Measurements from ENCODE around the gene MAP2K5.
A peak's percentile ranks its signal among the peaks of the same experiment; 100 is the strongest.

Gene MAP2K5

GRCh38 chr15:67841513-67841762 is 298.9 kb downstream of the MAP2K5 start:
- no peak for DNase-seq

- DNase-seq, result no peak
Measured at GRCh38 chr15:67843092-67843501, 300.6 kb downstream of the MAP2K5 start.

GRCh38 chr15:67843571-67844387 is 301.3 kb downstream of the MAP2K5 start:
- DNase-seq, result no peak

GRCh38 chr15:67845974-67846373 is 303.5 kb downstream of the MAP2K5 start:
- DNase-seq, result no peak

DNA sequence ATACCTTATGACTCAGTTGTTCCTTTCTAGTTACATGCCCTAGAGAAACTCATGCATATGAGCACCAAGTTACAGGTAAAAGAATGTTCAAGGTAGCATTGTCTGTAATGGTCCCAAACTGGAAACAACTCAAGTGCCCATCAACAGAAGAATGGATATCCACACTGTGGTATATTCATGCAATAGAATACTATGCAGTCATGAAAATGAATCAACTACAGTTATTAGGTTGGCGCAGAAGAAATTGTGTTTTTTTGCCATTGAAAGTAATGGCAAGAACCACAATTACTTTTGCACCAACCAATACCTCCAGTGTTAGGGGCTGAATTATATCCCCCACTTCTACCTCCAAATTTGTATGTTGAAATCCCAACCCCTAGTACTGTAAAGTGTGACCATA is 307.0 kb downstream of the MAP2K5 start:
- no peak for DNase-seq

DNA sequence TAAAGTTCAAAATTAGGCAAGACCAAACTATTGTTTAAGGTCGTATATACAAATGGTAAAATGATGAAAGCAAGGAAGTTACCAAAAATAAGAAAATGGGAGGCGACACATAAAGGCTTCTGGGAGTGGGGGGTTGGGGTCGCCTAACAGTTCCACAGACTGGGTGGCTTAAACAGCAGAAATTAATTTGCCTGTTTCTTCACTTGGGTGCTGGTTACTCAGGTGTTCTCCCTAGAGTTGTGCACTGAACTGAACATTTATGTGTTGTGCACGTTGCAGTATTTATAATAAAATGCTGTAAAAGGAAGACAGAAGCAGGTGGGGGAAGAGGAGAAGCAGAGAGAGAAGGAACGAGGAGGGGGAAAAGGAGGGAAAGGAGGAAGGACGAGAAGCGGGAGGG is 307.8 kb downstream of the MAP2K5 start:
- DNase-seq, result no peak

DNA sequence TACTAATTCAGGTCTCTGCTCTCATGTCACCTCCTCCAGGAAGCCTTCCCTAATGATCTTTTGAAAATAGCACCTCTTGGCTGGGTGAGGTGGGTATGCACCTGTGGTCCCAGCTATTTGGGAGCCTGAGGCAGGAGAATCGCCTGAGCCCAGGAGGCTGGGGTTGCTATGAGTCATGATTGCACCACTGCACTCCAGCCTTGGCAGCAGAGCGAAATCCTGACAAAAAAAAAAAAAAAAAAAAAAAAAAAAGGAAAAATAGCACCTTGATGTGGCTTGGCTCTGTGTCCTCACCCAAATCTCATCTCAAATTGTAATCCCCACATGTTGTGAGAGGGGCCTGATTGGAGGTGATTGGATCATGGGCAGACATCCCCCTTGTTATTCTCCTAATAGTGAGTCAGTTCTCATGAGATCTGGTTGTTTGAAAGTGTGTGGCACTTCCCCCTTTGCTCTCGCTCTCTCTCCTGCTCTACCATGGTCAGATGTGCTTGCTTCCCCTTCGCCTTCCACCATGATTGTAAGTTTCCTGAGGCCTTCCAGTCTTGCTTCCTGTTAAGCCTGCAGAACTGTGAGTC is 308.6 kb downstream of the MAP2K5 start:
- peak; percentile 75 to 90 (median 82) for DNase-seq

- DNase-seq, result no peak
Measured at GRCh38 chr15:67852418-67852817, 309.9 kb downstream of the MAP2K5 start.

DNA sequence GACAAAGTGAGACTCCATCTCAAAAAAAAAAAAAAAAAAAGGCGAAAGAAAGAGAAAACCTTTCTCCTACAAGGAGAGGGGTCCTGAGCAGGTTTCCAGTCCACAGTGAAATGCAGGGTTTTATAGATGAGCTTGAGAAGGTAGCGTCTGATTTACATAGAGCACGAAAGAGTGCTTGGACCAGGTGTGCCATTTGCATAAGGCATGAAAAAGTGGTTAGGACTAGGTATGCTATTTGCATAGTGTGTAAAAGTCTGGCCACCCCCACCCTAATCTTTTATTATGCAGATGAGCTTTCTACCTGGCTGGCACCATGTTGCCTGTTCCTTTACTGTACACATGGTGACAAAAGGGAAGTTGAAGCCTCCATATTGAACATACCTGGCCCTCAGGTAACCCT is 311.0 kb downstream of the MAP2K5 start:
- DNase-seq, result no peak

DNA sequence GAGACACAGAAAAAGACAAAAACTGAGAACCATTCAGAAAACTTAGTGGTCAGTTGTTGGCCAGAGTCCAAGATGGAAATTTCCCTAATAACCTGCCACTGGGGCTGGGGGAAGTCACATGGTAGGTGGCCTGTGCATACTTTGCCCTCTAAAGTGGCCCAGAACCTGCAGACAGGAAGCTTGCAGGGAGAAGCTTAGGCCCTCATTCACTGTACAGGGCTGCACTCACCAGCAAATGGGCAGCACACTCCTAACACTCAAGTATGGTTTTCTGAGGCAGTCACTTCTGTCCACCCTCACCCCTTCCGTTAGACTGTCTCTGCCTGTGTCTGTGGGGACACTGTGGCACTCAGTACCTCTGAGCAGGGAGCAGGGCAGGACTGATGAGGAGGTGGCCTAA is 311.9 kb downstream of the MAP2K5 start:
- DNase-seq, result no peak

GRCh38 chr15:67855842-67856241 is 313.3 kb downstream of the MAP2K5 start:
- no peak for DNase-seq
